Retinal pigment epithelial cell (primary cell): ENCODE results near the gene SYDE1.

Experiments used
- DNase-seq: peaks from one replicate; pipeline ENCODE4 v3.0.0-alpha.2; 2010; ENCODE audit warnings: low read depth
- H3K4me3 ChIP-seq: 2 replicates; pipeline ENCODE4 v1.5.1; 2011; ENCODE audit warnings: mild to moderate bottlenecking, low read length, control low read depth, moderate library complexity
- CTCF ChIP-seq: conservative IDR thresholded peaks from 2 replicates; pipeline ENCODE4 v1.5.1; 2011; ENCODE audit warnings: low read depth, low read length, control low read depth, inconsistent platforms

The SYDE1 gene

GRCh38 chr19:15108845-15109767 is 1.9 kb downstream of the SYDE1 start:
- H3K4me3 ChIP-seq: no peak overlapping the region
- DNase-seq: no peak
- no peak for TF ChIP-seq CTCF

GRCh38 chr19:15109768-15110417 is 2.7 kb downstream of the SYDE1 start:
- DNase-seq: no peak
- no peak for TF ChIP-seq CTCF
- H3K4me3 ChIP-seq: no peak overlapping the region

GRCh38 chr19:15110418-15110815 is 3.2 kb downstream of the SYDE1 start:
- DNase-seq: no peak
- no peak overlapping the region for H3K4me3 ChIP-seq
- TF ChIP-seq CTCF: no peak

DNA sequence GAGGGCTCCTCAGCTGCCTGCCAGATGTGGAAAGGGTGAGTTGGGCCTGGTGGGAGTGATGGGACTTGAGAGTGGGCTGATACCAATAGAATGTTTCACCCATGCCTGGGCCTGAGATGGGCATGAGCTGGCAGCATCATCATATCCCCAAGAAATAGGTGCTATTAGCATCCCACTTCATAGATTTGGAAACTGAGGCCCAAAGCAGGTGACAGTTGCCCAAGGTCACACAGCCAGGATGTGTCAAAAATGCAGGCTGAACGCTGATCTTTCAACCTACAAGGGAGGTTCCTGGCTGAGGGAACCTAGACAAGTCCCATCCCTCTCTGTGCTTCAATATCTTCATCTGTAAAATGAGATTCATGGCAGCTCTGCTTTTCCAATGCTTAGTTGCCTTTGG is 4.6 kb downstream of the SYDE1 start:
- DNase-seq: no peak
- no peak overlapping the region for H3K4me3 ChIP-seq
- no peak for TF ChIP-seq CTCF

- H3K4me3 ChIP-seq: no peak overlapping the region
- no peak for DNase-seq
- no peak for TF ChIP-seq CTCF
Measured at GRCh38 chr19:15112385-15112784, 5.2 kb downstream of the SYDE1 start.

DNA sequence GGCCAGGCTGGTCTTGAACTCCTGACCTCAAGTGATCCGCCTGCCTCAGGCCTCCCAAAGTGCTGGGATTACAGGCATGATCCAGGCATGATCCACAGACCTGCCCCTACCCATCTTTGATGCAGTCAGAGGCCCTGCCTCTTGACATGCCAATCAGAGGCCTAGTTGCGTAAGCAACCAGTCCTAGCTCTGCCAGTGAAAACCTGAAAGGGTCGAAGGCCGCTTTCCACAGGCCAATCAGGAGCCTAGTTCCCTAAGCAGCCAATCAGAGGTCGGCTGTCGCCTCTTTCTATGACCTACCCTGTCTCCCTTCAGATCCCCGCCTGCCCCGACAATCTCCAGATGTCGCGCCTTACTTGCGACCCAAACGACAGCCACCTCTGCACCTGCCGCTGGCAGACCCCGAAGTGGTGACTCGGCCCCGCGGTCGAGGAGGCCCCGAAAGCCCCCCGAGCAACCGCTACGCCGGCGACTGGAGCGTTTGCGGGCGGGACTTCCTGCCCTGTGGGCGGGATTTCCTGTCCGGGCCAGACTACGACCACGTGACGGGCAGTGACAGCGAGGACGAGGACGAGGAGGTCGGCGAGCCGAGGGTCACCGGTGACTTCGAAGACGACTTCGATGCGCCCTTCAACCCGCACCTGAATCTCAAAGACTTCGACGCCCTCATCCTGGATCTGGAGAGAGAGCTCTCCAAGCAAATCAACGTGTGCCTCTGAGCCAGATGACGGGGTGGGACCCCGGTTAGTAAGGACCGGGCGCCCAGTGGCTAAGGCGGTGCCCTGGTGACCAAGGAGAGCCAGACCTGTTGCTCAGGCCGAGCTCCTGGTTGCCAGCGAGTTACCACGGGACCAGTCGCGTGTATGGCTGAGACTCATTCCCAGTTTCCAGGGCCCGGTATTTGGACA is 6.3 kb downstream of the SYDE1 start:
- H3K4me3 ChIP-seq: no peak overlapping the region
- DNase-seq: no peak
- no peak for TF ChIP-seq CTCF
